HFF-Myc (cell line): ENCODE measurements around the gene BST1.
A peak's percentile ranks its signal among the peaks of the same experiment; 100 is the strongest.

Experiments
- DNase-seq: peaks from one replicate; pipeline ENCODE4 v3.0.0-alpha.2; 2011; ENCODE audit warnings: low read depth; ENCODE audit errors: extremely low read depth
- H3K4me3 ChIP-seq: replicated peaks from 2 replicates; pipeline ENCODE4 v1.5.1; 2011; ENCODE audit warnings: low read depth, mild to moderate bottlenecking, control low read depth, low read length
- TF ChIP-seq, protein P1 (sequence below): IDR thresholded peaks from 2 replicates; pipeline ENCODE4 v1.5.1; 2012; ENCODE audit warnings: mild to moderate bottlenecking, low read depth, low read length, control low read depth; ENCODE audit errors: missing control alignments

Gene BST1

GRCh38 chr4:15751153-15751552 is 48.3 kb downstream of the BST1 start:
- TF ChIP-seq, protein P1, sequence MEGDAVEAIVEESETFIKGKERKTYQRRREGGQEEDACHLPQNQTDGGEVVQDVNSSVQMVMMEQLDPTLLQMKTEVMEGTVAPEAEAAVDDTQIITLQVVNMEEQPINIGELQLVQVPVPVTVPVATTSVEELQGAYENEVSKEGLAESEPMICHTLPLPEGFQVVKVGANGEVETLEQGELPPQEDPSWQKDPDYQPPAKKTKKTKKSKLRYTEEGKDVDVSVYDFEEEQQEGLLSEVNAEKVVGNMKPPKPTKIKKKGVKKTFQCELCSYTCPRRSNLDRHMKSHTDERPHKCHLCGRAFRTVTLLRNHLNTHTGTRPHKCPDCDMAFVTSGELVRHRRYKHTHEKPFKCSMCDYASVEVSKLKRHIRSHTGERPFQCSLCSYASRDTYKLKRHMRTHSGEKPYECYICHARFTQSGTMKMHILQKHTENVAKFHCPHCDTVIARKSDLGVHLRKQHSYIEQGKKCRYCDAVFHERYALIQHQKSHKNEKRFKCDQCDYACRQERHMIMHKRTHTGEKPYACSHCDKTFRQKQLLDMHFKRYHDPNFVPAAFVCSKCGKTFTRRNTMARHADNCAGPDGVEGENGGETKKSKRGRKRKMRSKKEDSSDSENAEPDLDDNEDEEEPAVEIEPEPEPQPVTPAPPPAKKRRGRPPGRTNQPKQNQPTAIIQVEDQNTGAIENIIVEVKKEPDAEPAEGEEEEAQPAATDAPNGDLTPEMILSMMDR = no peak
- H3K4me3 ChIP-seq = no peak overlapping the region
- no peak for DNase-seq

DNA sequence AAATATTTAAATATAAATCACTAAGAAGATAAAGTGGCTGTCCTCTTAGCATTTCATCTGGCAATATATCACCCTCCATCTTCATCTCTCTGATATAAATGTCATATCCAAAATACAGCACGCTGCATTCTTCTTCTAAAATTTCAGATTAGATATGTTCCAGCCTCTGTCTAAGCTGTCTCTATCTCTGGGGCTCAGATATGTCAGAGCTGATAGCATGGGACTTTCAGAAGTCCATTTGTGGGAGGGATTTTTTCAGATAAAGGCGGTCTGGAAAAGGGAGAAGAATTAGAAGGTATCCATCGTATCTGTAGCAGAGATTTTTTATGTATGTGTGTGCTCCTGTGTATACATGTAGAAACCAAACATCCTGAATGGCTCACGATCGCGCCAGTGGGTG is 50.2 kb downstream of the BST1 start:
- DNase-seq = no peak
- TF ChIP-seq, protein P1 = no peak
- no peak overlapping the region for H3K4me3 ChIP-seq

- TF ChIP-seq, protein P1 = no peak
- no peak overlapping the region for H3K4me3 ChIP-seq
- DNase-seq = no peak
Measured at GRCh38 chr4:15753786-15754185, 50.9 kb downstream of the BST1 start.

- no peak for DNase-seq
- no peak overlapping the region for H3K4me3 ChIP-seq
- TF ChIP-seq, protein P1 = no peak
Measured at GRCh38 chr4:15754323-15754722, 51.5 kb downstream of the BST1 start.

GRCh38 chr4:15755321-15756155 is 52.7 kb downstream of the BST1 start:
- H3K4me3 ChIP-seq = no peak overlapping the region
- TF ChIP-seq, protein P1 = no peak
- DNase-seq = no peak

- TF ChIP-seq, protein P1 = peak; percentile 23
- peak; percentile 29 for DNase-seq
- H3K4me3 ChIP-seq = no peak overlapping the region
Measured at GRCh38 chr4:15756361-15756861, 53.5 kb downstream of the BST1 start.
